H1 (cell line): ENCODE results near the gene ZNF101. TPM values are rescaled to one million over a fixed set of nuclear protein-coding genes. Genes with fewer than 3 reads are reported as not detected.

Source experiments
- CTCF ChIA-PET: fragments of 300-600 bp; sonication (Branson Sonifier 250); formaldehyde crosslinking; loops from one replicate; lab custom pipeline; 2021; ENCODE audit not compliant: partially characterized antibody; lab: Charles Lee
- POLR2A ChIA-PET: fragments of 300-600 bp; sonication (Branson Sonifier 250); formaldehyde crosslinking; loops from one replicate; lab custom pipeline; 2021; ENCODE audit warnings: inconsistent platforms; ENCODE audit not compliant: partially characterized antibody; lab: Charles Lee
- DNase-seq, 2 experiments: peaks; one replicate each; pipeline versions ENCODE4 v3.0.0 to v3.0.0-alpha.2; 2010 to 2022; ENCODE audit warnings: low spot score in 2 of 2, low read depth in 1 of 2, mixed read lengths in 1 of 2
- FAIRE-seq: peaks from 2 replicates; lab custom pipeline; 2011; peaks lifted over from hg19 to GRCh38; lab: Jason Lieb, UNC
- H2AFZ ChIP-seq: 2 replicates; pipeline ENCODE4 v1.8.1; 2012; ENCODE audit warnings: low read length, inconsistent platforms
- H2AK5ac ChIP-seq: 2 replicates; pipeline ENCODE4 v1.6.1; 2013; ENCODE audit warnings: low read depth, low read length
- H2BK120ac ChIP-seq: replicated peaks from 2 replicates; pipeline ENCODE3; 2013; ENCODE audit warnings: low read depth, low read length, inconsistent platforms
- H2BK12ac ChIP-seq: 2 replicates; pipeline ENCODE4 v1.6.1; 2013; ENCODE audit warnings: low read depth, low read length
- H2BK15ac ChIP-seq: 2 replicates; pipeline ENCODE4 v1.6.1; 2013; ENCODE audit warnings: low read length
- H2BK20ac ChIP-seq: 2 replicates; pipeline ENCODE4 v1.6.1; 2013; ENCODE audit warnings: low read length
- H2BK5ac ChIP-seq: 2 replicates; pipeline ENCODE4 v1.6.1; 2013; ENCODE audit warnings: low read depth, low read length
- H3K14ac ChIP-seq: 2 replicates; pipeline ENCODE4 v1.6.1; 2013; ENCODE audit warnings: inconsistent platforms; ENCODE audit not compliant: insufficient read length
- H3K18ac ChIP-seq: 2 replicates; pipeline ENCODE4 v1.6.1; 2013; ENCODE audit warnings: low read length; ENCODE audit errors: extremely low read depth
- H3K23ac ChIP-seq: 2 replicates; pipeline ENCODE4 v1.6.1; 2013; ENCODE audit warnings: inconsistent platforms; ENCODE audit not compliant: insufficient read length
- H3K23me2 ChIP-seq: 2 replicates; pipeline ENCODE4 v1.6.1; 2013; ENCODE audit warnings: low read depth, low read length
- H3K27ac ChIP-seq: 2 replicates; pipeline ENCODE4 v1.6.1; 2011; ENCODE audit warnings: low read depth, low read length, inconsistent platforms
- H3K27me3 ChIP-seq, 4 experiments: replicated peaks in 1 of 4; 1 replicate in 1 of 4; 2 replicates in 3 of 4; pipeline versions ENCODE4 v1.6.1 to v1.8.1; 2011 to 2013; ENCODE audit warnings: low read length in 3 of 4, mild to moderate bottlenecking in 3 of 4, inconsistent platforms in 2 of 4, mixed read lengths in 2 of 4, moderate library complexity in 1 of 4; ENCODE audit not compliant: control insufficient read depth in 3 of 4, insufficient read depth in 3 of 4; ENCODE audit errors: extremely low read depth in 1 of 4
- H3K36me3 ChIP-seq, 4 experiments: 2 replicates each; pipeline versions ENCODE4 v1.6.1 to v1.8.1; 2011 to 2013; ENCODE audit warnings: mild to moderate bottlenecking in 4 of 4, low read length in 3 of 4, moderate library complexity in 2 of 4, control low read depth in 1 of 4, inconsistent platforms in 1 of 4; ENCODE audit not compliant: insufficient read depth in 4 of 4, control insufficient read depth in 2 of 4
- H3K4ac ChIP-seq: replicated peaks from 2 replicates; pipeline ENCODE3; 2013; ENCODE audit warnings: low read length, low read depth, mixed read lengths, inconsistent platforms; ENCODE audit not compliant: insufficient read length
- H3K4me1 ChIP-seq, 4 experiments: replicated peaks in 1 of 4; 1 replicate in 1 of 4; 2 replicates in 3 of 4; pipeline versions ENCODE4 v1.6.1 to v1.8.1; 2011 to 2013; ENCODE audit warnings: low read length in 3 of 4, inconsistent platforms in 2 of 4, mixed read lengths in 1 of 4; ENCODE audit not compliant: insufficient read depth in 4 of 4, control insufficient read depth in 3 of 4
- H3K4me2 ChIP-seq, 2 experiments: 2 replicates each; pipeline versions ENCODE4 v1.6.1 to v1.8.1; 2011 to 2013; ENCODE audit warnings: low read depth in 2 of 2, low read length in 2 of 2, control low read depth in 1 of 2, inconsistent platforms in 1 of 2, mild to moderate bottlenecking in 1 of 2; ENCODE audit not compliant: insufficient read depth in 1 of 2
- H3K4me3 ChIP-seq, 4 experiments: fragments of 200-600, 300-600 bp in 1 of 4; sonication (generic), shearing (Covaris generic), sonication (Bioruptor Twin) in 1 of 4; 2 replicates each; pipeline versions ENCODE4 v1.5.1 to v1.8.1; 2011 to 2016; ENCODE audit warnings: low read length in 4 of 4, low read depth in 3 of 4, control low read depth in 2 of 4, inconsistent platforms in 2 of 4, mild to moderate bottlenecking in 2 of 4, mixed read lengths in 1 of 4, moderate library complexity in 1 of 4; ENCODE audit not compliant: insufficient read depth in 2 of 4; ENCODE audit errors: extremely low read depth in 1 of 4
- H3K56ac ChIP-seq: replicated peaks from 2 replicates; pipeline ENCODE3; 2013; ENCODE audit warnings: low read depth, mild to moderate bottlenecking, mixed read lengths, low read length, inconsistent platforms; ENCODE audit not compliant: insufficient read length
- H3K79me1 ChIP-seq: 2 replicates; pipeline ENCODE4 v1.6.1; 2013; ENCODE audit warnings: low read depth, low read length, control low read depth
- H3K79me2 ChIP-seq, 2 experiments: 2 replicates each; pipeline versions ENCODE4 v1.6.1 to v1.8.1; 2012 to 2013; ENCODE audit warnings: low read length in 2 of 2, mild to moderate bottlenecking in 2 of 2, inconsistent platforms in 1 of 2; ENCODE audit not compliant: insufficient read depth in 2 of 2, control insufficient read depth in 1 of 2
- H3K9ac ChIP-seq, 4 experiments: replicated peaks in 1 of 4; 1 replicate in 1 of 4; 2 replicates in 3 of 4; pipeline versions ENCODE4 v1.6.1 to v1.8.1; 2011 to 2013; ENCODE audit warnings: low read depth in 3 of 4, low read length in 3 of 4, control low read depth in 2 of 4, mild to moderate bottlenecking in 2 of 4, moderate library complexity in 2 of 4, inconsistent platforms in 1 of 4; ENCODE audit errors: extremely low read depth in 1 of 4
- H3K9me3 ChIP-seq, 2 experiments: 2 replicates each; pipeline versions ENCODE4 v1.6.1 to v1.8.1; 2012 to 2013; ENCODE audit warnings: mild to moderate bottlenecking in 2 of 2, moderate library complexity in 2 of 2, control low read depth in 1 of 2, inconsistent platforms in 1 of 2, low read depth in 1 of 2, low read length in 1 of 2, mixed read lengths in 1 of 2; ENCODE audit not compliant: insufficient read depth in 2 of 2
- H4K20me1 ChIP-seq, 2 experiments: replicated peaks in 1 of 2; 2 replicates each; pipeline versions ENCODE3 to v1.8.1; 2011 to 2013; ENCODE audit warnings: inconsistent platforms in 2 of 2, low read length in 2 of 2, mild to moderate bottlenecking in 1 of 2; ENCODE audit not compliant: insufficient read depth in 2 of 2, control insufficient read depth in 1 of 2
- H4K5ac ChIP-seq: 2 replicates; pipeline ENCODE4 v1.6.1; 2013; ENCODE audit warnings: low read length, low read depth, mixed read lengths, inconsistent platforms; ENCODE audit not compliant: insufficient read length
- H4K8ac ChIP-seq: 2 replicates; pipeline ENCODE4 v1.8.0; 2013; ENCODE audit warnings: mild to moderate bottlenecking, moderate library complexity, low read length, inconsistent platforms; ENCODE audit not compliant: insufficient read depth; ENCODE audit errors: extremely low read depth
- H4K91ac ChIP-seq: replicated peaks from 2 replicates; pipeline ENCODE3; 2013; ENCODE audit warnings: low read length, mixed read lengths, inconsistent platforms; ENCODE audit not compliant: insufficient read length
- GTF2F1 ChIP-seq: IDR thresholded peaks from 2 replicates; pipeline ENCODE4 v1.6.1; 2012; ENCODE audit warnings: low read depth, low read length, improper control_type of control experiment, borderline replicate concordance
- RNF2 ChIP-seq: fragments of 200-900, 300-1000 bp; sonication (generic); IDR thresholded peaks from 2 replicates; pipeline ENCODE4 v1.7.1; 2016; ENCODE audit warnings: borderline replicate concordance, low read depth, mild to moderate bottlenecking, antibody characterized with exemption, low read length; ENCODE audit not compliant: poor library complexity, severe bottlenecking; ENCODE audit errors: missing control alignments
- SAP30 ChIP-seq: fragments of 300-600 bp; sonication (generic); IDR thresholded peaks from 2 replicates; pipeline ENCODE4 v1.7.1; 2012; ENCODE audit warnings: low read length, moderate library complexity, mild to moderate bottlenecking, inconsistent platforms; ENCODE audit not compliant: insufficient read depth, insufficient replicate concordance
- WGBS, 2 experiments: shearing (Covaris generic) in 1 of 2; methylation state at CpG; one replicate each; pipeline versions ENCODE4 v1.1.6 to v1.1.7; 2013 to 2015; ENCODE audit warnings: low lambda C conversion rate in 2 of 2, mixed read lengths in 2 of 2, inconsistent platforms in 1 of 2, low coverage in 1 of 2, missing lambda C conversion rate in 1 of 2; ENCODE audit not compliant: insufficient replicate concordance in 2 of 2, insufficient coverage in 1 of 2, insufficient read length in 1 of 2; ENCODE audit errors: extremely low coverage in 1 of 2, missing lambda C conversion rate in 1 of 2; 5-methylcytosine and 5-hydroxymethylcytosine counted together
- polyA plus RNA-seq, 7 experiments: library from polyadenylated mRNA; depleted of rRNA in 3 of 7; stranded (reverse) in 5 of 7; unstranded in 2 of 7; fragments of >200 nt in 5 of 7; fragments of 200-250 nt in 2 of 7; gene quantifications; 1 replicate in 5 of 7; 2 replicates in 1 of 7; 4 replicates in 1 of 7; pipeline versions ENCODE4 v1.2.1 to v1.2.3, GENCODE V29; 2011 to 2013; ENCODE audit warnings: missing spikeins in 2 of 7, mixed read lengths in 2 of 7
- total RNA-seq: library from RNA; stranded (reverse); fragmentation: NEBNext Ultra II Directional; extraction: Animal tissue kit (Norgen Biotek cat#: 25700); gene quantifications from 2 replicates; pipeline ENCODE4 v1.2.1, GENCODE V29; 2021

Gene ZNF101
- total and polyA plus RNA-seq, 2 of the 8 experiments (the other 6 are each of a cell fraction or from before 2014, with no cell fraction given): 13.0 to 50.9 TPM

- Histone ChIP-seq H3K4ac (no peak overlapping the region), H3K4me1 (no peaks in the 10 kb centered on the region), H2BK15ac (no peak overlapping the region), H3K79me1 (peaks cover 2% of the 10 kb centered on the region; the same call in 1 of the 2 replicates), H3K9ac (no peak overlapping the region), H2BK20ac (no peak overlapping the region), H3K4me2 (no peak overlapping the region), H4K20me1 (peaks cover 4 to 25% of the 10 kb centered on the region in 2 experiments), H3K36me3 (peaks cover 46 to 91% (median 81%) of the 10 kb centered on the region in 4 experiments), H2AK5ac (no peak overlapping the region), H3K79me2 (no peaks in the 10 kb centered on the region; a peak in 1 of 4 replicates), H3K23me2 (no peaks in the 10 kb centered on the region), H2AFZ (no peak overlapping the region), H4K91ac (no peak overlapping the region), H2BK120ac (no peak overlapping the region), H3K56ac (no peak overlapping the region), H3K27me3 (no peaks in the 10 kb centered on the region), H3K27ac (no peak overlapping the region), H3K4me3 (no peak overlapping the region), H3K9me3 (no peaks in the 10 kb centered on the region), H3K18ac (no peak overlapping the region), H2BK12ac (no peak overlapping the region), H4K5ac (no peak overlapping the region), H2BK5ac (no peak overlapping the region), H3K14ac (no peak overlapping the region), H4K8ac (peak overlapping the region; percentile 71; the same call in 1 of the 2 replicates), H3K23ac (no peak overlapping the region)
- POLR2A ChIA-PET: interaction anchor here (1.4 to 3.7 kb wide), 4 partner anchors 8 to 20 kb away, joined by 5 to 13 read pairs (median 6); partner anchors contain the start of gene GMIP
- FAIRE-seq (no peak), DNase-seq (no peak)
- TF ChIP-seq RNF2 (no peak), SAP30 (no peak), GTF2F1 (no peak)
- CTCF ChIA-PET: interaction anchor here (1.5 to 5.7 kb wide), 3 partner anchors 10 to 101 kb away, joined by 4 to 38 read pairs (median 19); partner anchors contain the start of gene GMIP
- 90% methylated on average over 13 of the region's 15 CpGs; no CpG with 5 or more reads in 1 of the 2 experiments for WGBS, 2 experiments
These were observed 14.2 kb upstream of the ZNF101 start for GRCh38 chr19:19654441-19654840.
